HCT116 (cell line): ENCODE measurements around the gene ST3GAL3. TPM values are rescaled to one million over a fixed set of nuclear protein-coding genes. Genes with fewer than 3 reads are reported as not detected.
A peak's percentile ranks its signal among the peaks of the same experiment; 100 is the strongest.

Experiments
- ATAC-seq: fragments of 200-7000 bp; cut with Tn5 transposase; 2 replicates; pipeline ENCODE4 v1.9.1; 2020; ENCODE audit warnings: mild to moderate bottlenecking, moderate library complexity
- BruUV-seq: library from RNA; stranded (reverse); fragments of 400-500 nt; replicated peaks from 2 replicates; lab custom pipeline; 2021; lab: Mats Ljungman, UMichigan
- CTCF ChIA-PET: fragments of 300-600 bp; sonication (Branson Sonifier 250); formaldehyde crosslinking; loops from one replicate; lab custom pipeline; 2021; ENCODE audit warnings: antibody characterized with exemption; lab: Charles Lee
- POLR2A ChIA-PET: fragments of 300-600, 350-600 bp; sonication (Branson Sonifier 250); formaldehyde crosslinking; loops from one replicate; lab custom pipeline; 2021; ENCODE audit warnings: antibody characterized with exemption; lab: Charles Lee
- RAD21 ChIA-PET, 2 experiments: fragments of 300-600 bp; sonication (Branson Sonifier 250); formaldehyde crosslinking; loops; one replicate each; lab custom pipeline; 2023; ENCODE audit warnings: low total read pairs in 2 of 2; ENCODE audit not compliant: uncharacterized antibody in 2 of 2, unreplicated experiment in 2 of 2, low non-redundant PET in 1 of 2; lab: Charles Lee
- DNase-seq: peaks from one replicate; pipeline ENCODE4 v3.0.0-alpha.2; 2010; ENCODE audit warnings: low read depth, low spot score
- H2AFZ ChIP-seq: fragments of 200-600 bp; shearing (Covaris generic), sonication (generic); 2 replicates; pipeline ENCODE4 v1.6.1; 2017; ENCODE audit warnings: low read depth, mixed run types, mixed read lengths, antibody characterized with exemption, low read length; ENCODE audit not compliant: poor library complexity, severe bottlenecking
- H3K27ac ChIP-seq: 2 replicates; pipeline ENCODE4 v1.5.1; 2012; ENCODE audit warnings: low read depth, low read length
- H3K27me3 ChIP-seq: fragments of 200-600 bp; sonication (generic); 2 replicates; pipeline ENCODE4 v1.6.1; 2016; ENCODE audit warnings: mixed run types, low read length, mixed read lengths; ENCODE audit not compliant: insufficient read depth
- H3K36me3 ChIP-seq, 2 experiments: fragments of 200-500 bp in 1 of 2; fragments of 200-600 bp in 1 of 2; sonication (Bioruptor generic) in 1 of 2; sonication (generic) in 1 of 2; 2 replicates each; pipeline versions ENCODE4 v1.5.1 to v1.6.1; 2014 to 2016; ENCODE audit warnings: low read length in 2 of 2, inconsistent platforms in 1 of 2, mixed read lengths in 1 of 2, mixed run types in 1 of 2; ENCODE audit not compliant: insufficient read depth in 2 of 2, control insufficient read depth in 1 of 2
- H3K4me1 ChIP-seq, 2 experiments: fragments of 200-600 bp in 1 of 2; sonication (generic) in 1 of 2; 2 replicates each; pipeline versions ENCODE4 v1.5.1 to v1.6.1; 2012 to 2017; ENCODE audit warnings: low read length in 2 of 2, inconsistent platforms in 1 of 2, mild to moderate bottlenecking in 1 of 2, mixed read lengths in 1 of 2, mixed run types in 1 of 2, moderate library complexity in 1 of 2; ENCODE audit not compliant: insufficient read depth in 2 of 2, control insufficient read depth in 1 of 2
- H3K4me2 ChIP-seq: fragments of 200-600 bp; sonication (generic); 2 replicates; pipeline ENCODE4 v1.6.1; 2017; ENCODE audit warnings: mixed run types, low read length, mixed read lengths
- H3K4me3 ChIP-seq, 2 experiments: fragments of 200-600 bp in 1 of 2; sonication (generic) in 1 of 2; replicated peaks in 1 of 2; 2 replicates each; pipeline ENCODE4 v1.5.1; 2011 to 2016; ENCODE audit warnings: low read length in 2 of 2, control low read depth in 1 of 2, low read depth in 1 of 2, mild to moderate bottlenecking in 1 of 2, mixed read lengths in 1 of 2, mixed run types in 1 of 2
- H3K79me2 ChIP-seq: fragments of 200-600 bp; sonication (generic); 2 replicates; pipeline ENCODE4 v1.6.1; 2017; ENCODE audit warnings: mild to moderate bottlenecking, mixed run types, low read length, moderate library complexity, mixed read lengths; ENCODE audit not compliant: insufficient read depth
- H3K9ac ChIP-seq: fragments of 200-600 bp; sonication (generic); 2 replicates; pipeline ENCODE4 v1.6.1; 2016; ENCODE audit warnings: low read length, mixed read lengths
- H3K9me2 ChIP-seq: fragments of 200-600 bp; sonication (generic), shearing (Covaris generic); 2 replicates; pipeline ENCODE4 v1.6.1; 2017; ENCODE audit warnings: mixed run types, mild to moderate bottlenecking, moderate library complexity; ENCODE audit not compliant: insufficient read depth
- H3K9me3 ChIP-seq, 2 experiments: fragments of 200-500 bp in 1 of 2; fragments of 200-600 bp in 1 of 2; sonication (Bioruptor generic) in 1 of 2; sonication (generic) in 1 of 2; 2 replicates each; pipeline ENCODE4 v1.6.1; 2014 to 2017; ENCODE audit warnings: low read length in 2 of 2, mixed read lengths in 2 of 2, inconsistent platforms in 1 of 2, low read depth in 1 of 2, mild to moderate bottlenecking in 1 of 2, mixed run types in 1 of 2, moderate library complexity in 1 of 2; ENCODE audit not compliant: control insufficient read depth in 1 of 2, insufficient read depth in 1 of 2
- H4K20me1 ChIP-seq: fragments of 200-600 bp; sonication (generic), shearing (Covaris generic); 2 replicates; pipeline ENCODE4 v1.6.1; 2017; ENCODE audit warnings: mixed run types, mild to moderate bottlenecking, moderate library complexity; ENCODE audit not compliant: insufficient read depth
- EGR1 ChIP-seq: IDR thresholded peaks from 2 replicates; pipeline ENCODE4 v1.6.1; 2012; ENCODE audit warnings: low read depth
- ELF1 ChIP-seq: IDR thresholded peaks from 2 replicates; pipeline ENCODE4 v1.6.1; 2012; ENCODE audit warnings: low read depth, borderline replicate concordance
- EZH2phosphoT487 ChIP-seq: fragments of 200-600 bp; IDR thresholded peaks from 2 replicates; pipeline ENCODE4 v1.6.1; 2018; ENCODE audit warnings: antibody characterized with exemption, borderline replicate concordance
- POLR2AphosphoS5 ChIP-seq: IDR thresholded peaks from 2 replicates; pipeline ENCODE4 v1.6.1; 2011; ENCODE audit warnings: mild to moderate bottlenecking, low read depth, low read length, moderate library complexity
- RAD21 ChIP-seq: IDR thresholded peaks from 2 replicates; pipeline ENCODE4 v1.6.1; 2012; ENCODE audit warnings: low read depth, mild to moderate bottlenecking
- SIN3A ChIP-seq: IDR thresholded peaks from 2 replicates; pipeline ENCODE4 v1.6.1; 2012; ENCODE audit warnings: low read depth
- SP1 ChIP-seq: IDR thresholded peaks from 2 replicates; pipeline ENCODE4 v1.6.1; 2012; ENCODE audit warnings: low read depth
- SRF ChIP-seq: IDR thresholded peaks from 2 replicates; pipeline ENCODE4 v1.6.1; 2012; ENCODE audit warnings: low read depth
- ZFX ChIP-seq: fragments of 450-650 bp; IDR thresholded peaks from 2 replicates; pipeline ENCODE4 v1.6.1; 2017
- intact Hi-C: fragments of 100-400 bp; cut with micrococcal nuclease; formaldehyde crosslinking; loops from 2 replicates; pipeline ENCODE4 v1.10.0; 2022
- total RNA-seq: library from RNA; stranded (reverse); gene quantifications from one replicate; pipeline ENCODE4 v1.2.1, GENCODE V29; 2021; ENCODE audit not compliant: unreplicated experiment
- TF ChIP-seq, protein P1 (sequence below): IDR thresholded peaks from 2 replicates; pipeline ENCODE4 v1.6.1; 2012; ENCODE audit warnings: low read depth
- TF ChIP-seq, protein P2 (sequence below): IDR thresholded peaks from 2 replicates; pipeline ENCODE4 v1.6.1; 2011; ENCODE audit warnings: mild to moderate bottlenecking, low read length, moderate library complexity; ENCODE audit not compliant: insufficient replicate concordance; ENCODE audit errors: extremely low read depth

The ST3GAL3 gene
- total RNA-seq, 1 experiment from 2014 or later, result 7.2 TPM

DNA sequence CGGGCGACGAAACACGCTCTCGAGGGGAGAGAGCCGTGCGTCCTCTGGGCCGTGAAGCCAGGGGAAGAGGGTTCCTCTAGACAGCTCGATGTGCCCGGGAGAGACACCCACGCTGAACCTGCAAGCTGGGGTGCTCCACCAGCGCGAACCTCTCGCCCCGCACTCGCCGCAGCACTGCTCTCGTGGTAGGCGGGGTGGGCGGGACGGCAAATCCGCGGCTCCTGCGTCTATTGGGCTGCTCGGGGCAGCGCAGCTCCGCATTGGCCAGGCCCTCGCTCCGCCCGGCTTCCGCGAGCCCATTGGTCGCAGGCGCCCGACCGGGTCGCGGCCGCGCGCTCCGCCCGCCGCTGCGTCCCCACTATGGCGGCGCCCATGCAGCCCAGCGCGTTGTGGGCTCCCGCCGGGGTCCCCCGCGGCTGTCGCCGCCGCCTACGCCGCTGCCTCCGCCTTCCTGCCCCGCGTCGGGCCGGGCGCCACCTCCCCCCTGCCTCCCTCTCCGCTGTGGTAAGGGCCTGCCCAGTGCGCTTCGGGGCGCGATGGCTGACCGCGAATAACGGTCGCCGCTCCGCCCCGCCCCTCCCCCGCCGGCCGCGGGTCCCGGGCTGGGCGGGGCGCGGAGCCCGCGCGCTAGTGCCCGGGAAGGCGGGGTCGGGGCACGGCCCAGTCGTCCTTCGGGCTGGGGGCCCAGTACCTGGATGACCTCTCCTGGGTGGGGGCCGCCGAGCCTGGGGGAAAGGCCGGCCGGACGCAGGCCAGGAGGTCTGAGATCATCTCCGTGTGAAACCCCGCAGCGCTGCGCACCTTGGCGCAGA lies at the start of gene ST3GAL3 (continued):
- TF ChIP-seq, protein P1, sequence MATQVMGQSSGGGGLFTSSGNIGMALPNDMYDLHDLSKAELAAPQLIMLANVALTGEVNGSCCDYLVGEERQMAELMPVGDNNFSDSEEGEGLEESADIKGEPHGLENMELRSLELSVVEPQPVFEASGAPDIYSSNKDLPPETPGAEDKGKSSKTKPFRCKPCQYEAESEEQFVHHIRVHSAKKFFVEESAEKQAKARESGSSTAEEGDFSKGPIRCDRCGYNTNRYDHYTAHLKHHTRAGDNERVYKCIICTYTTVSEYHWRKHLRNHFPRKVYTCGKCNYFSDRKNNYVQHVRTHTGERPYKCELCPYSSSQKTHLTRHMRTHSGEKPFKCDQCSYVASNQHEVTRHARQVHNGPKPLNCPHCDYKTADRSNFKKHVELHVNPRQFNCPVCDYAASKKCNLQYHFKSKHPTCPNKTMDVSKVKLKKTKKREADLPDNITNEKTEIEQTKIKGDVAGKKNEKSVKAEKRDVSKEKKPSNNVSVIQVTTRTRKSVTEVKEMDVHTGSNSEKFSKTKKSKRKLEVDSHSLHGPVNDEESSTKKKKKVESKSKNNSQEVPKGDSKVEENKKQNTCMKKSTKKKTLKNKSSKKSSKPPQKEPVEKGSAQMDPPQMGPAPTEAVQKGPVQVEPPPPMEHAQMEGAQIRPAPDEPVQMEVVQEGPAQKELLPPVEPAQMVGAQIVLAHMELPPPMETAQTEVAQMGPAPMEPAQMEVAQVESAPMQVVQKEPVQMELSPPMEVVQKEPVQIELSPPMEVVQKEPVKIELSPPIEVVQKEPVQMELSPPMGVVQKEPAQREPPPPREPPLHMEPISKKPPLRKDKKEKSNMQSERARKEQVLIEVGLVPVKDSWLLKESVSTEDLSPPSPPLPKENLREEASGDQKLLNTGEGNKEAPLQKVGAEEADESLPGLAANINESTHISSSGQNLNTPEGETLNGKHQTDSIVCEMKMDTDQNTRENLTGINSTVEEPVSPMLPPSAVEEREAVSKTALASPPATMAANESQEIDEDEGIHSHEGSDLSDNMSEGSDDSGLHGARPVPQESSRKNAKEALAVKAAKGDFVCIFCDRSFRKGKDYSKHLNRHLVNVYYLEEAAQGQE, result no peak
- TF ChIP-seq ZFX (peak; percentile 28; the same call in 1 of the 2 replicates), ELF1 (no peak)

DNA sequence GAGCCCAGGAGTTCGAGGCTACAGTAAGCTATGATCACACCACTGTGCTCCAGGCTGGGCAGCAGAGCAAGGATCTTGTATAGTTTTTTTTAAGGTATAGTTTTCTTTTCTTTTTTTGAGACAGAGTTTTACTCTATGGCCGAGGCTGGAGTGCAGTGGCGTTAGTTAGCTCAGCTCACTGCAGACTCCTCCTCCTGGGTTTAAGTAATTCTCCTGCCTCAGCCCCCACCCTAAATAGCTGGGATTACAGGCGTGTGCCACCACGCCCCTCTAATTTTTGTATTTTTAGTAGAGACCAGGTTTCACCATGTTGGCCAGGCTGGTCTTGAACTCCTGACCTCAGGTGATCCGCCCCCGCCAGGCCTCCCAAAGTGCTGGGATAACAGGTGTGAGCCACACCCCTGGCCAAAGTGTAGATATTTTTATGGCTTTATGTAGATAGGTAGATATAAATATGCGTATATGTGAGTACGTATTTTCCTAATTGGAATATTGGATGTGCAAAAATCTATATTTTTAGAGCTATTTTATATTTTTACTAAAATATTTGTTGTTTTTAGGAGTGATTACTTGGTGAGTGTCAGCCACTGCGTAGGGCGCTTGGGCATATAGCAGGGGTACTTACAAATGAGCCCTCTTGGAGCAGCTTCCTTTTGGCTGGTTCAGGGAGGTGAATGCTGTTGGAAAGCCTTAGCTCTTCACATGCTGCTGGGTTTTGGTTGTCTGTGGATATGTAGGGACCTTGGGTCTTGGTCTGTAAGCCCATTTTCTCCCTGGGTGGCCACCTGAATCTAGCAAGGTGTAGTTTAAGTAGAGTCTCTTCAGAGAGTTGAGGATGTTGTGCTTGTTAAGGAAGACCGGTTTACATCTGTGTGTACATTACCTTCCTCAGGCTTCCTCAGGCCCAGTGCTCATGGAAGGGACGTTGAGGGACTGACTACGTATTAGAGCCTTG lies 47.8 kb upstream of the ST3GAL3 start:
- H3K4me2 ChIP-seq, result no peak overlapping the region
- H3K36me3 ChIP-seq, result peaks cover 39 to 60% of the 10 kb centered on the region in 2 experiments; a peak in 3 of 4 replicates
- DNase-seq (no peak), ATAC-seq (no peak)
- no peaks in the 10 kb centered on the region for H3K9me2 ChIP-seq
- H3K4me3 ChIP-seq, result no peak overlapping the region
- H3K79me2 ChIP-seq, result 0 out of 2 replicates have a peak, but pooled peaks cover 6% of the 10 kb centered on the region
- ChIA-PET CTCF (interaction anchor here (1.4 kb wide), 1 partner anchor 275 kb away, joined by 4 read pairs; no protein-coding TSS in a partner anchor), RAD21 (no interaction called here), POLR2A (interaction anchor here (3.6 kb wide), 1 partner anchor 9 kb away, joined by 26 read pairs; the partner anchor contains the start of gene KDM4A)
- no peak overlapping the region for H3K27ac ChIP-seq
- no peak overlapping the region for H3K9ac ChIP-seq
- no peaks in the 10 kb centered on the region for H3K27me3 ChIP-seq
- H2AFZ ChIP-seq, result no peak overlapping the region
- no peaks in the 10 kb centered on the region for H3K9me3 ChIP-seq
- no peaks in the 10 kb centered on the region for H3K4me1 ChIP-seq
- H4K20me1 ChIP-seq, result no peaks in the 10 kb centered on the region
- intact Hi-C loops, result no loop called here
- no TSS peak for BruUV-seq
- TF ChIP-seq RAD21, result no peak
- TF ChIP-seq, protein P2, sequence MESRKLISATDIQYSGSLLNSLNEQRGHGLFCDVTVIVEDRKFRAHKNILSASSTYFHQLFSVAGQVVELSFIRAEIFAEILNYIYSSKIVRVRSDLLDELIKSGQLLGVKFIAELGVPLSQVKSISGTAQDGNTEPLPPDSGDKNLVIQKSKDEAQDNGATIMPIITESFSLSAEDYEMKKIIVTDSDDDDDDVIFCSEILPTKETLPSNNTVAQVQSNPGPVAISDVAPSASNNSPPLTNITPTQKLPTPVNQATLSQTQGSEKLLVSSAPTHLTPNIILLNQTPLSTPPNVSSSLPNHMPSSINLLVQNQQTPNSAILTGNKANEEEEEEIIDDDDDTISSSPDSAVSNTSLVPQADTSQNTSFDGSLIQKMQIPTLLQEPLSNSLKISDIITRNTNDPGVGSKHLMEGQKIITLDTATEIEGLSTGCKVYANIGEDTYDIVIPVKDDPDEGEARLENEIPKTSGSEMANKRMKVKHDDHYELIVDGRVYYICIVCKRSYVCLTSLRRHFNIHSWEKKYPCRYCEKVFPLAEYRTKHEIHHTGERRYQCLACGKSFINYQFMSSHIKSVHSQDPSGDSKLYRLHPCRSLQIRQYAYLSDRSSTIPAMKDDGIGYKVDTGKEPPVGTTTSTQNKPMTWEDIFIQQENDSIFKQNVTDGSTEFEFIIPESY, result no peak
- TF ChIP-seq, protein P1, result no peak
- TF ChIP-seq SRF, result no peak
- TF ChIP-seq POLR2AphosphoS5, result no peak
- no peak for TF ChIP-seq SP1
- no peak for TF ChIP-seq SIN3A
- no peak for TF ChIP-seq EGR1
- no peak for TF ChIP-seq EZH2phosphoT487
